A673 (cell line): ENCODE measurements around the gene PTGDR2.

Experiments used
- EZH2 ChIP-seq: fragments of 200-600 bp; sonication (generic); IDR thresholded peaks from 2 replicates; pipeline ENCODE4 v1.6.1; 2017; ENCODE audit warnings: borderline replicate concordance, low read depth, mild to moderate bottlenecking, mixed read lengths, antibody characterized with exemption, low read length; ENCODE audit not compliant: poor library complexity, severe bottlenecking
- TF ChIP-seq, protein P1 (sequence below): fragments of 300-800, 200-600 bp; sonication (generic); conservative IDR thresholded peaks from 2 replicates; pipeline ENCODE4 v1.5.1; 2017; ENCODE audit warnings: low read depth, mild to moderate bottlenecking, antibody characterized with exemption, low read length, moderate library complexity, mixed read lengths

DNA sequence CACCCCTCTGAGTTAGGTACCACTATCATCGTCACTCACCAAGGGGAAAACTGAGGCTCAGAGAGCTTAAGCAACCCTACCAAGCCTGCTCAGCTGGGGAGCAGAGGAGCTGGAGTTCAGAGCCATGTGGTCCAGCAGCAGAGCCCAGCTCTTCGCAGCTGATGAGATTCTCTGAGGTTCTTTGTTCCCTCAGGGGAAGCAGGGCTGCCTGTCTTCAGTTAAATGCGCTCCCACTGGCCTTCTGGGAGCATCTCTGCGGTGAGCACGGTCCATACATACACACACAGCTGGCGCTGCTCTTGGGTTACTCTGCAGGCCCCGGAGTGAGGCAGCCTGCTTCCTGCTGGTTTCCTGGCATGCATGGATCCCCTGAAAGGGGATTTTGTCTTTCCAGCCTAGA, 5.2 kb upstream of the PTGDR2 start:
- TF ChIP-seq EZH2, result no peak
- TF ChIP-seq, protein P1, sequence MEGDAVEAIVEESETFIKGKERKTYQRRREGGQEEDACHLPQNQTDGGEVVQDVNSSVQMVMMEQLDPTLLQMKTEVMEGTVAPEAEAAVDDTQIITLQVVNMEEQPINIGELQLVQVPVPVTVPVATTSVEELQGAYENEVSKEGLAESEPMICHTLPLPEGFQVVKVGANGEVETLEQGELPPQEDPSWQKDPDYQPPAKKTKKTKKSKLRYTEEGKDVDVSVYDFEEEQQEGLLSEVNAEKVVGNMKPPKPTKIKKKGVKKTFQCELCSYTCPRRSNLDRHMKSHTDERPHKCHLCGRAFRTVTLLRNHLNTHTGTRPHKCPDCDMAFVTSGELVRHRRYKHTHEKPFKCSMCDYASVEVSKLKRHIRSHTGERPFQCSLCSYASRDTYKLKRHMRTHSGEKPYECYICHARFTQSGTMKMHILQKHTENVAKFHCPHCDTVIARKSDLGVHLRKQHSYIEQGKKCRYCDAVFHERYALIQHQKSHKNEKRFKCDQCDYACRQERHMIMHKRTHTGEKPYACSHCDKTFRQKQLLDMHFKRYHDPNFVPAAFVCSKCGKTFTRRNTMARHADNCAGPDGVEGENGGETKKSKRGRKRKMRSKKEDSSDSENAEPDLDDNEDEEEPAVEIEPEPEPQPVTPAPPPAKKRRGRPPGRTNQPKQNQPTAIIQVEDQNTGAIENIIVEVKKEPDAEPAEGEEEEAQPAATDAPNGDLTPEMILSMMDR, result no peak
